HL-60/S4 (cell line): ENCODE measurements around the gene ARHGAP31.

Source experiments
- in situ Hi-C: fragments of 300-500 bp; cut with MboI; formaldehyde crosslinking; loops from 2 replicates; pipeline ENCODE4 v1.14.3; 2022; ENCODE audit warnings: low sequenced_read_pairs

ARHGAP31 gene

DNA sequence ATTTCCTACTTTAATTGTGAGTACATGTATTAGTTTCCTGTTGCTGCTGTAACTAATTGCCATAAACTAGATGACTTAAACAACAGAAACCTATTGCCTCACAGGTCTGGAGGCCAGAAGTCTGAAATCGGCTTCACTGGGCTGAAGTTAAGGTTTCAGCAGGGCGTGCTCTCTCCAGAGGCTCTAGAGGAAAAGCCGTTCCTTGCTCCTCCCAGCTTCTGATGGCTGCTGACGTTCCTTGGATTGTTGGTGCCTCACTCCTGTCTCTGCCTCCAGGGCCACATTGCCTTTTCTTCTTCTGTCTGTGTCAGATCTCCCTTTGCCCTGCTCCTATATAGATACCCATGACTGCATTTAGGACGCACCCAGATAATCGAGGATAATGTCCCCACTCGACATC is 80.9 kb downstream of the ARHGAP31 start:
- in situ Hi-C loops = no loop called here

DNA sequence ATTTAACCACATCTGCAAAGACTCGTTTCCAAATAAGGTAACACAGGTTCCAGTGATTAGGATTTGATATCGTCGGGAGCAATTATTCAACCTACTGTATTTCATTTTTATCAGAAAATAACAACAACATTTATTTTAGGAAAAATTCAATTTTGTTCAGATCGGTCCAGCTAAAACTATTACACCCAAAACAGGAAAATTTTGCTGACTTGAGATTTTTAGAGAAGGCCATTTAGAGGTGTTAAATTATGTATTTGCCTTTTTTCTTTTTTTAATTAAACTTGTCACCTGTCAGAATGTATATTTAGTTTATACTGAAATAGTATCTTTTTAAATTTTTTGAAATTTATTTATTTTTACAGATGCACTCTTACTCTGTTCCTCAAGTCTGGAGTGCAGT is 81.3 kb downstream of the ARHGAP31 start:
- in situ Hi-C loops = no loop called here

DNA sequence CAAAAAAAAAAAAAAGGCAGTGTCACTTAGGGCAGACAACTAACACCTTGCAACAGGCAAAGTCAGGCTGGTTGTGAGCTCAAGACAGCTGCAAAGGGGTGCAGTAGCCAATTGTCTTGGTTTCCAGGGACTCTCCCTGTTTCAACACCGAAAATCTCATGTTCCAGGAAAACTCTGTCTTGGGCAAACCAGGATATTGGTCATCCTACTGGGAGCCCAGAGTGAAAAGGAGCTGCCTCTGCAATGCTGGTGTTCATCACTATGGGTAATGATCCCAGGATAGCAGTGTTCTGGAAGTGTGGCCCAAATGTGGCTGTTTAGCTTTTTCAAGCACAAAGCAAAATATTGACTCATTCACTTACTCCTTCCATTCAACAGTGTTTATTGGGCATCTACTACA is 82.6 kb downstream of the ARHGAP31 start:
- in situ Hi-C loops = no loop called here

DNA sequence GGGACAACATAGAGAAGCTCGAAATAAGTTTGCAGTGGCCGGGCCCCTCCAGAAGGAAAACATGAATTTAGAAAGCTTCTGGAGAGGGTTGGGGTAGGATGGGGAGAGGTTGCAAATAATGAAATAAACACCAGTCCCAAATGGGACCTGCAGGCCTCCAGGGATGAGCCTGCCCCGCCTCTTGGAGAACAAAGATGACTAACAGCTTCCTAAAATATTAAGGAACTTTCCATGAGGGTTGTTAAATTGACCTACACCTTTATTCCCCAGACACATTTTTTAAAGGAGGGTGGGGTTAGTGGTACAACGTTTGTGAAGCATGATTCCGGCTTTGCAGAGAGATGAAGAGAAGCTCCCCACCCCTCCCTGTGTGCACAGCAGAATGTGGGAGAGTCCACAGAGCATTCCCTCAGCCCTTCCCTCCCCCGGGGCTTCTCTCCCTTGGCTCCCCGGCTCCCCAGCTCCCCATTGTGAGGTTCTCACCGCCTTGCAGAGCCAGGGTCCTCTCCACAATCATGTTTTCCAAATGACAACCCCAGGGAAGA is 84.1 kb downstream of the ARHGAP31 start:
- in situ Hi-C loops = no loop called here

DNA sequence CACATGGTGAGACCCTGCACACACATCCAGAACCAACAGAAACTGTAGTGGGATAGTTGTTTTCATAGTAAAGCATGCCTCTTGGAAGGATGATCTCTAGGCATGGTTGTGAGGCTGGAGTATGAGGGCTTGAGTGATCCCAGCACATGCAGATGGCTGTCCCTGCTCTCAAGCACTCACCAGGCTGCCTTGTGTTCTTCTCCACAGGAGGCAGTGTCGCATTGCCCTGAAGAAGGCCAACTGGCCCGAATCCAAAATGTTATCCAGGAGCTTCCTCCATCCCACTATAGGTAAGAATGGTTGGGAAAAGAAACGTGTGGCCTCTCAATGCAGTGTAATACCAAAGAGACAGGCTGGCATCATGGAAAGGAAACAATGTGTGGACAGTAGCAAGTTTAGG is 86.5 kb downstream of the ARHGAP31 start:
- in situ Hi-C loops = no loop called here

DNA sequence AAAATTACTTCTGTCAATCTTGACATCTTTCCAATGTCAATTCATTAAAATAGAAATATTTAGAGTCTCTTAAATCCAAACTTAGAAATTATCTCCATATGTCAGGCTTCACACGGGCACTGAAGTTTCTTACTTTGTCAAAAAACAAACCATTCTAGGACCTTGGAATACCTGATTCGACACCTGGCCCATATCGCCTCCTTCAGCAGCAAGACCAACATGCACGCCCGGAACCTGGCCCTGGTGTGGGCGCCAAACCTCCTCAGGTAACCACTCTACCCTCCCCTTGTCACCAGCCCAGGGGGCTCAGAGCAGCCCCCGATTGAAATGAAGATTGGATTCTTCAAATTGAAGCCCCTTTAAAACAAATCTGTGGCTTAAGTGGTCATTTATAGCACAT is 88.0 kb downstream of the ARHGAP31 start:
- in situ Hi-C loops = no loop called here

DNA sequence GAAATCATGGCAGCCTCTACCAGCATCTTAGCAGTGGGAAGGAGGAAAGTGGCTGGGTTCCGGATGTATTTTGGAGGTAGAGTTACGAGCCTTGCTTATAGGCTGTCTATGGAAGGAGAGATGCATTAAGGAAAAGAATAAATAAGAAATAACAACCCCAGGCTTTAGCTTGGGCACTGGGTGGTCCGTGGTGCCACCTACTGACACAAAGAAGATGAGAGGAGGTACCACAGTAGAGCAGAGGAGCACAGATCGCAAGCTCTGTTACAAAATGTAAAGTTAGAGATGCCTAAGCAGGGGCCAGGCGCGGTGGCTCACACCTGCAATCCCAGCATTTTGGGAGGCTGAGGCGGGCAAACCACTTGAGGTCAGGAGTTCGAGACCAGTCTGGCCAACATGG is 94.4 kb downstream of the ARHGAP31 start:
- in situ Hi-C loops = no loop called here

DNA sequence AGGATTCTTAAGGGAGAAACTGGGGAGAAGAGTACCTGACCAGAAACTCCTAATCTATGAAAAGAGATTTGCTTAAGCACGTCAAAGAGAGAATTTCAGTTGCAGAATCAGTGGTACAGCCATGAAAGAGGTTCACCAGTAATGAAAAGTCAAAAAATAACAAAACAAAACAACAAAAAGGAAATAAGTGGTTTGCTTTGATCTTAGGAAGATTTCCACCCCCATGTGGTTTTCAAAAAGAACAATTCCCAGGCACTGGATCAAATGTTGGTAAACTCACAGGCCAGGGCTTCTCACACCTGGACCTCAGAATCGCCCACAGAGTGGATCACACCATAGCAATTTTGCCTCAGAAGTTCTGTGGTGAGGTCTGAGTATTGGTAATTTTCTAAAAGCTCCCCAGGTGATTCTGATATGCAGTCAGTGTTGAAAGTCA is 101.8 kb downstream of the ARHGAP31 start:
- in situ Hi-C loops = no loop called here

DNA sequence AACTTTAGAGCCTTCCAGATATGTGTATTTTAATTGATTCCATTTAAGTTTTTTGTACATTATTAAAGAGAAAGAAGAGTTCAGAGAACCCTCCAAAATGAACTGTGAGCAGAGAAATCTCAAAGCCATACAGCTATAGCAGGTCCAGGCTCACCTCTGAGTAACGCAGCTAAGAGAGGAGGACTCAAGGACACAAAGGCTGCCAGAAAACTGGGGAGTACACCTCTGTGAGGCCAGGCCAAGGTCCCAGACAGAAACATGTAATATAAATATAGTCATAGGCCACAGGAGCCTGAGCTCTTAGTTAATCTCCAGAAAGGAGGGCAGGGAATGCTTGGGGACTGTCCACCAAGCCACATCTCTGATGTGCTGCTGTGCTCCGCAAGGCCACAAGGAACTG is 102.7 kb downstream of the ARHGAP31 start:
- in situ Hi-C loops = no loop called here

DNA sequence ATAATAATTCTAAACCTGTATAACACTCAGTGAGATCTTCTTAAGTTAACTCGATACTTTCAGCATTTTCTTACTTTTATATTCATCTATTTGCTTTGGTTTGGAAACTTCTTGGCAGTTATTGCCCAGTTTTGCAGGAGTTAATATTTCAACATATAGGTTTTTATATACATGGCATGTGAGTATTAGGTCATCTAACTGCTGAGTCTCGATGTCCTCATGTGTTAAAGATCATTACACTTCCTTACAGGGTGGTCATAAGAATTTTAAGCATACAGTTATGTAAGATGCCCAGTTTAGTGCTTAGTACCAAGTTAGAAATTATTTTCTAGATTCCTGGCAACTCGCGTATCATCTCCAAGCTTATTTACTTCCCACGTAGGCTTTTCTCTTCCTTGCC is 106.3 kb downstream of the ARHGAP31 start:
- in situ Hi-C loops = no loop called here

DNA sequence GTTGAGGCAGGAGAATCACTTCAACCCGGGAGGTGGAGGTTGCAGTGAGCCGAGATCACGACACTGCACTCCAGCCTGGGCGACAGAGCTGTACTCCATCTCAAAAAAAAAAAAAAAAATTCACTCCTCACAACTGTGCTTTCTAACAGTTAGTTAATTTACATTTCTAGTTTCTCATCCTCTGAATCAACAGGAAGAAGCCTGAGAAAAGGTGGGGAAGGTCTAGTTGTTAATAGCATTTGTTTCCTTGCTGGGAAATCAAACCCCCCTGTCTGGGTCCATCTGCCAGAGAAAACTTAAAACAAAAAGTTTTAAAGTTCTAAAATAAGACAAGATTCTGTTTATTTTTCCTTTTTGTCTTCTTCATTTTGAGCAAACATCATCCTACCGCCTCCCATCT is 106.9 kb downstream of the ARHGAP31 start:
- in situ Hi-C loops = no loop called here

DNA sequence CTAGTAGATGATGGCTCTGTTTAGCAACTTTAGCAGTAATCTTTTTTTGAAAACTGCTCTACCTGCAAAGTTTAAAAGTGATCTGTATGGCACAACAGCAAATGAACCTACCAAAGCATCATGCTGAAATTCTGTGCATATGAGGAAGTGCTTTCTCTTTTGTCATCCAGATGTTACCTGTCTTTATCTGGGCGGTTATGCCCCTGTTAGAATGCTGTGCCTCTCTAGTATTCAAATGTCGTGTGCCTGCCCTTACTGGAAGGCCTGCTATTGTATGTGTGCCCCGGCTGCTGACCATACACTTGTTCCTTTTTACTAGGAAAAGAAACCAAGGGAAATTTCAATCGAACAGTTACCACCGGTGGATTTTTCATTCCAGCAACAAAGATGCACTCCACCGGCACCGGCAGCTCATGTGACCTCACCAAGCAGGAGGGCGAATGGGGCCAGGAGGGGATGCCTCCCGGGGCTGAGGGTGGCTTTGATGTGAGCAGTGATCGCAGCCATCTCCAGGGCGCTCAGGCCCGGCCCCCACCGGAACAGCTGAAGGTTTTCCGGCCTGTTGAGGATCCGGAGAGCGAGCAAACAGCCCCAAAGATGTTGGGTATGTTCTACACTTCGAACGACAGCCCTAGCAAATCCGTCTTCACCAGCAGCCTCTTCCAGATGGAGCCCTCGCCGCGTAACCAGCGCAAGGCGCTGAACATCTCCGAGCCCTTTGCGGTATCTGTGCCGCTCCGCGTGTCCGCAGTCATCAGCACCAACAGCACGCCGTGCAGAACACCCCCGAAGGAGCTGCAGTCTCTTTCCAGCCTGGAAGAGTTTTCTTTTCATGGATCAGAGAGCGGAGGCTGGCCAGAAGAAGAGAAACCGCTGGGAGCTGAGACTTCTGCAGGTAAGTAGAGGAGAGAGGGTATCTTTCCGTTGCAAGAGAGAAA is 107.6 kb downstream of the ARHGAP31 start:
- in situ Hi-C loops = no loop called here

DNA sequence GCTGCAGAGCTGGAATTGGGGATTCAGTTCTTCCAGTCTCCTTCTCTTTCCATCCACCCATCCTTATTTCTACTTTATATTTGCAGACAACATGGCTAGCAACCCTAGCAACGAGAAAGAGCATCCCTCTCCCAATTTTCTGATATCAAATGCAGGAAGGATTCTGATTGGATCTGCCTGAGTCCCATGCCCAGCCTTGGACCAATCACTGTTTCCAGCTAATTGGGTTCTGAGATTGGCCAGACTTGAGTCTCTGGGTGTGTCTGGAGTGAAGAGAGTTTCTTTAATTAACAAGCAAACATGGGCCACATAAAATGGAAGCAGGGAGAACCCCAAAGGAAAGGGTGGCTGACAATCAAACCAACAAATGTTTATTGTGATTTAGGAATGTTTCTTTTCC is 108.6 kb downstream of the ARHGAP31 start:
- in situ Hi-C loops = no loop called here

DNA sequence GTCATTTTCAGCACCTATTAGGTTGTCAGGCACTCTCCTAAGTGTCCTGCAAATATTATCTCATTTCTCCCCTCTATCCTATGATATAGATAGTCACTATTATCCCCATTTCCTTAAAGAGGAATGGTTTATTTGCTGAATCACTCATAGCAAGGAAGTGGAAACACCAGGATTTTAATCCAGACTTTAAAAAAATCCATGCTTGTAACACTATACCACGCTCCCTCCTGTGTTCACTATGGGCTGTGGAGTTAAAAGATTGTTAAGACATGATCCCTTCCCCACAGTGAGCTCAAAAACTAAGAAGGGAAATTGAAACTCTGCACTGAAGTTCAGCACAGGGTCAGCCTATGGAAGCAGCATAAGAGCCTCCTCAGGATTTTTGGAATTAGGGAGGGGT is 109.0 kb downstream of the ARHGAP31 start:
- in situ Hi-C loops = no loop called here

DNA sequence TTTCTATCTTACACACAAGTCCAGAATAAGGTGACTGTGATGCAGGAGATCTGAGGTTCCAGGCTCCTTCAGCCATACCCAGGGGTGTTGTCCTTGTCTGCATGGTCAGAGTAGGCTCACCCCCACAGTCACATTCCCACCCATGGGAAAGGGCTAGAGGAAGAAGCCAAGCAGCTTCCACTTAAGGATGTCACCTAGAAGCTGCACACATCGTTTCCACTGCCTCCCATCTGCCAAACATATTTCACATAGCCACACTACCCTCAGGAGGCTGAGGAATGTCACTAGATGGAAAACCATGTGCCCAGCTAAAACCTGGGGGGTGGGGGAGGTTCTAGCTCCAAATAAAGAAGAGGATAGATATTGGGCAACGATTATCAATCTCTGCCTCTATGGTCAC is 111.1 kb downstream of the ARHGAP31 start:
- in situ Hi-C loops = no loop called here

DNA sequence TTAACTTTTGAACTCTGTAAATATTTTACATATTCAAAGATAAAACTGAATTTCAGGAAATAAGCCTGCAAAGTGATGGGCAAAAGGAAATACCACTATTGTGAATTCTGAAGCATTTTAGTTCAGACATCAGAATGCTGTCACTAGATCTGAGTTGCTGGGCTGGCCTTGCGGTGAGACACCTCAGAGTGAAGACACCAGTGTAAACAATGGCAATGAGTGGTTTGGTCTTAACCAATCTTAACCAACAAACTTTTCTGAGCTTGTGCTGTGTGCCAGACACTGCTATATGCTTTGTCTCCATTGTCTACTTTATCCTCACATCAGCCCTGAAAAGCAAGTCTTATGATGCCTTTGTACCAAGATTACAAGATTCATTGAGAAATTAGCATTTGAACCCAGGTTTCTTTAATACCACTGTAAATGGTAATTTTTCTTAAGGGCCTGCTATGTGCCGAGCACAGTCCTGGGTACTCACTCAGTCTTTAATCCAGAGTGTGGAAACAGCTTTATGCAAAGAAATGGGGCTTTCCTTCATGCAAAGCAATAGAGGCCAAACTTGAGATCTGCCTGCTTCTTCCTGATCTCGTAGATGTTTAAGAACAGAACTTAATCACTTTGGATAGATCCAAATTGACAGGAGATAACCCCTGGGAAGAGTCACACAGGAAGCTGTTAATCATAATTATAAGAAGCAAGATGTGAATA is 114.2 kb downstream of the ARHGAP31 start:
- in situ Hi-C loops = no loop called here

DNA sequence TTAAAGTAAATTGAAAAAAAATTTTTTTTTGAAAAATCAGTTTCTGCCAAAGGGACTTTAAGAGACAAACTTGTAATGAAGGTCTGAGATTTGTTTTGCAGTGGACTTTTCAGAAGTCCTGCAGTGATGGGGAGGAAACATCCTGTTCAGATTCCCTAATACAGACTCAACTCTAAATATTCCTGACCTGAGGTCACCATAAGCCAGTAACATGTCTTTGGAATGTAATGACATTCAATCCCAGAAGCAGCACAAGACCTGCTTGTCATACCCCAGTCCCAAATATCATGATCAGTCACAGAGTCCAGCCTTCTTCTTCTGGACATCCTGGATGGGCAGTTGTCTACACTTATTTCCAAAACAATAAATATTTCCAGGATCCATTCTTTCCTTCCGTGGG is 115.7 kb downstream of the ARHGAP31 start:
- in situ Hi-C loops = no loop called here

DNA sequence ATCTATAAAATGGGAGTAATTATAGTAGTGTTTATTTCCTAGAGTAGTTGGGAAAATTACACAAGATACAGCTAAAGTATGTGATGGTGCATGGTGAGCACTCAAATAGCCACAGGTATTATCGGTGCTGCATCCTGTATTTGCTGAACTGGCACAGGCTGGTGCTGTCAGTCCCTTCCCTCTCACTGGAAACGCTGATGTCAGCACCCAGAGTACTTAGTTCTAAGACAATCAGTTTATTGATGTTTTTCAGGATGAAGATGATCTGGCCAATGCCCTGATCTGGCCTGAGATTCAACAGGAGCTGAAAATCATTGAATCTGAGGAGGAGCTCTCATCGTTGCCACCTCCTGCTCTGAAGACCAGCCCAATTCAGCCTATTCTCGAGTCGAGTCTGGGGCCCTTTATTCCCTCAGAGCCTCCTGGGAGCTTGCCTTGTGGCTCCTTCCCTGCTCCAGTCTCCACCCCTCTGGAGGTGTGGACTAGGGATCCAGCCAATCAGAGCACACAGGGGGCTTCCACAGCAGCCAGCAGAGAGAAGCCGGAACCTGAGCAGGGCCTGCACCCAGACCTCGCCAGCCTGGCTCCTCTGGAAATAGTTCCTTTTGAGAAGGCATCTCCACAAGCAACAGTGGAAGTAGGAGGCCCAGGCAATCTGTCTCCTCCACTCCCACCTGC is 119.6 kb downstream of the ARHGAP31 start:
- in situ Hi-C loops = no loop called here

DNA sequence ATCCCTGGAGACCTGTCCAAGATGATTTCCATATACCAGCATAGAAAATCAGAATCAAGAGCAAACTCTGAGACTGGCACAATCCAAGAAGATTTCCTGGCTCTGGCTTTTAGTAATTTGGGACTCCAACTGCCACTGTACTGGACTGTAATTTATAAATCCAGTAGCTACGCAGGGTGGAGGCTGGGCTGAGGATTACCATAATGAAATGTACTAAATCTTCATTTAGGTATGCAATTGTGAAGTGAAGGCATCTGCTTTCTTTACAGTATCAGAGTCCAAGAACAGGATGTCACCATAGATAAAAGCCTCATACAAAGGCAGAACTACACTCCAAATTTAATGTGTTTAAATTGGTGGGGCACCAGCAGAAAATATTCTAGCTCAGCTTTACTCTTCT is 122.7 kb downstream of the ARHGAP31 start:
- in situ Hi-C loops = no loop called here

DNA sequence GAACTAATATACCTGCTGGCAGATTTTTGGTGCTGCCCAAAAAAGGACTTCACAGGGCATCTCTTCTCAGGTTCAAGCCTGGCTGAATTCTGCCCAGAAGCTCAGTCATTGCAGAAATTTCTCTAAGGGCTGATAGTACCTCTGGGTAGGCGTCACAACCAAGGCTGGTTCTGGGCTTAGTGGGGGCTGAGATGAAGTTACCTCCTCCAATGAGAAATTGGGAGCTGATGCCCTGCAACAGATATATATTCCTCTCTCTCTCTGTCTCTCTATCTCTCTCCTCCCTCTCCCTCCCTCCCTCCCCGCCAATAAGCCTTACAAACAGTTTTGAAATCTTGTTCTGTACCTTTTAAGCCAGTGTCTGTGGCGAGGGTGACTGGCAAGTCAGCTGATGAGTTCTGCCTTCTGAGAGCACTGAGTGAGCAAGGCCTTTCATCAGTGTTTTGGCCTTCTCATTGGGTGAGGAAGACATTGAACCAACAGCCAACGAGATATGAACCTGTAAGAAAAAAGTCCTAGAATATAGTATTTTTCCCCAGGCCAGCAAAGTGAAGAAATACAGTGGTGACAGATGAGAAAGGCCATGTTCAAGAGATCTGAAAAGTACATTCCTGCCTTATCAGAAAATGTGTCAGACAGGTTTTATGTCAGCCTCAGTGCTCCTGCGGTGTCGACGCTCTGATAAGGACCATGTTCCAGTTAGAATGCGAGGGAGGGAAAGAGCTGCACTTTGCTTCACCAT is 123.8 kb downstream of the ARHGAP31 start:
- in situ Hi-C loops = no loop called here

DNA sequence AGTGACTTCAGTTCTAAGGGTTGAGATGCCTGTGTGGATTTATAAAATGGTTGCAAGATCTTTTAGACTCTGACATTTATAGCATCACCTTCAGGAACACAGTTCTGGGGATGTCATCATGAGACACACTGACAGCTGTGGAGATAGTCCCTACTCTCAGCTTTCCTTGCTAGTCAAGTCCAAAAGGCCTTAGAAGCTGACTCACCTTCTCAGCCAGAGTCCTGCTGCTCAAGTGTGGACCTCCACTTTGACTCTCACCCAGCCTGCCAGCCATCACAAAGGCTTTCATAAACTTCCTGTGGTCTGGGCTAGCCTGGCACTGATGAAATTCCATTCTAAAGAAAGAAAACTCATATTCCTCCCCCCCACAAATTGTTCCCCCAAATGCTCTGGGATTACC is 124.5 kb downstream of the ARHGAP31 start:
- in situ Hi-C loops = no loop called here
